ENCODE data around the gene CRADD.

DNA sequence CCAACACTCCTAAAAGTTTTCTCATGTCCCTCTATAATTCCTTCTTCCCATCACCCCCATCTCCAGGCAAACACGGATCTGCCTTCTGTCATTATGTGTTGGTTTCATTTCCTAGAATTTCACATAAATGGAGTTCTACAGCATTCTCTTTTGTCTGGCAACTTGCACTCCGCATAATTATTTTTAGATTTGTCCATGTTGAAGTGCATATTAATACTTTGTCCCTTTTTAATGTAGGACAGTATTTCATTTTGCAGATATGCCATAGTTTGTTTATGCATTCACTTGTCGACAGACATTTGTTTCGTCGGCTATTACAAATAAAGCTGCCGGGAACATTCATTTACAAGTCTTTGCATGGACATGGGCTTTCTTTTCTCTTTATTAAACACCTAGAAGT is 150.0 kb downstream of the CRADD start:
- TF ChIP-seq GABPA (IDR thresholded peaks at IDR 0.05; ENCODE audit: low read depth), result no peak
- no peak for TF ChIP-seq IRF3 (IDR thresholded peaks at IDR 0.05)
- no peak for TF ChIP-seq CTCF (IDR thresholded peaks at IDR 0.05 in 2 of 3, conservative IDR thresholded peaks at IDR 0.05 in 1 of 3; ENCODE audit: control insufficient read depth in 2 of 3, extremely low read depth in 1 of 3, insufficient read depth in 1 of 3, low read depth in 3 of 3, low read length in 3 of 3)
- no peak for TF ChIP-seq CEBPZ (IDR thresholded peaks at IDR 0.05; ENCODE audit: low read depth, low read length)
- no peak for TF ChIP-seq SIN3A (IDR thresholded peaks at IDR 0.05; ENCODE audit: low read depth, low read length)
- TF ChIP-seq POLR2AphosphoS2 (IDR thresholded peaks at IDR 0.05; ENCODE audit: low read depth, low read length), result no peak
- TF ChIP-seq CBX5 (IDR thresholded peaks at IDR 0.05; ENCODE audit: low read depth), result no peak

Data from GM12878 (cell line).